ENCODE data around the gene S100A12.
A peak's percentile ranks its signal among the peaks of the same experiment; 100 is the strongest.

DNA sequence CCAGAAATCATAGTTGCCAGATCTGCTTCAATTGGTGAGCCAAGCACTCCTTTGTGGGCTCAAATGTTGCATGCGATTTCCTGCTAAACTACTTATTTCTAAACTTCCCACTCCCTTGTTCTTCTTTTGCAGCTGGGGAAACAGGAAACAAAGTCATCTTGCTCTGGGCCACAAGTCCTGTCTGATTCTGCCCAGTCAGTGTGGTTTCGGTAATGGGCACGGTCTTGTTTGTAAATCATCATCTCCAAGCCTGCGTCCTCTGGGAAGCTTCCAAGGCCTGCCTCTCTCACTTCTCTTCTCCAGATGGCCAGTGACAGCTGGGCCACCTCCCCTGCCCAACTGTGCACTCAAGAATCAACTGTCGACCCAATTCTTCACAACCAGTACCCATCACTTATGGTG is 11.1 kb upstream of the S100A12 start:
- peak; percentile 48; the same call in 1 of the 2 replicates for TF ChIP-seq GABPA (IDR thresholded peaks at IDR 0.05; ENCODE audit: low read depth)
- TF ChIP-seq, protein P1, sequence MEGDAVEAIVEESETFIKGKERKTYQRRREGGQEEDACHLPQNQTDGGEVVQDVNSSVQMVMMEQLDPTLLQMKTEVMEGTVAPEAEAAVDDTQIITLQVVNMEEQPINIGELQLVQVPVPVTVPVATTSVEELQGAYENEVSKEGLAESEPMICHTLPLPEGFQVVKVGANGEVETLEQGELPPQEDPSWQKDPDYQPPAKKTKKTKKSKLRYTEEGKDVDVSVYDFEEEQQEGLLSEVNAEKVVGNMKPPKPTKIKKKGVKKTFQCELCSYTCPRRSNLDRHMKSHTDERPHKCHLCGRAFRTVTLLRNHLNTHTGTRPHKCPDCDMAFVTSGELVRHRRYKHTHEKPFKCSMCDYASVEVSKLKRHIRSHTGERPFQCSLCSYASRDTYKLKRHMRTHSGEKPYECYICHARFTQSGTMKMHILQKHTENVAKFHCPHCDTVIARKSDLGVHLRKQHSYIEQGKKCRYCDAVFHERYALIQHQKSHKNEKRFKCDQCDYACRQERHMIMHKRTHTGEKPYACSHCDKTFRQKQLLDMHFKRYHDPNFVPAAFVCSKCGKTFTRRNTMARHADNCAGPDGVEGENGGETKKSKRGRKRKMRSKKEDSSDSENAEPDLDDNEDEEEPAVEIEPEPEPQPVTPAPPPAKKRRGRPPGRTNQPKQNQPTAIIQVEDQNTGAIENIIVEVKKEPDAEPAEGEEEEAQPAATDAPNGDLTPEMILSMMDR (IDR thresholded peaks at IDR 0.05; ENCODE audit: insufficient read depth, low read length), result no peak
- TF ChIP-seq POLR2AphosphoS5 (IDR thresholded peaks at IDR 0.05; ENCODE audit: low read depth), result peak; percentile 93
- TF ChIP-seq, protein P2, sequence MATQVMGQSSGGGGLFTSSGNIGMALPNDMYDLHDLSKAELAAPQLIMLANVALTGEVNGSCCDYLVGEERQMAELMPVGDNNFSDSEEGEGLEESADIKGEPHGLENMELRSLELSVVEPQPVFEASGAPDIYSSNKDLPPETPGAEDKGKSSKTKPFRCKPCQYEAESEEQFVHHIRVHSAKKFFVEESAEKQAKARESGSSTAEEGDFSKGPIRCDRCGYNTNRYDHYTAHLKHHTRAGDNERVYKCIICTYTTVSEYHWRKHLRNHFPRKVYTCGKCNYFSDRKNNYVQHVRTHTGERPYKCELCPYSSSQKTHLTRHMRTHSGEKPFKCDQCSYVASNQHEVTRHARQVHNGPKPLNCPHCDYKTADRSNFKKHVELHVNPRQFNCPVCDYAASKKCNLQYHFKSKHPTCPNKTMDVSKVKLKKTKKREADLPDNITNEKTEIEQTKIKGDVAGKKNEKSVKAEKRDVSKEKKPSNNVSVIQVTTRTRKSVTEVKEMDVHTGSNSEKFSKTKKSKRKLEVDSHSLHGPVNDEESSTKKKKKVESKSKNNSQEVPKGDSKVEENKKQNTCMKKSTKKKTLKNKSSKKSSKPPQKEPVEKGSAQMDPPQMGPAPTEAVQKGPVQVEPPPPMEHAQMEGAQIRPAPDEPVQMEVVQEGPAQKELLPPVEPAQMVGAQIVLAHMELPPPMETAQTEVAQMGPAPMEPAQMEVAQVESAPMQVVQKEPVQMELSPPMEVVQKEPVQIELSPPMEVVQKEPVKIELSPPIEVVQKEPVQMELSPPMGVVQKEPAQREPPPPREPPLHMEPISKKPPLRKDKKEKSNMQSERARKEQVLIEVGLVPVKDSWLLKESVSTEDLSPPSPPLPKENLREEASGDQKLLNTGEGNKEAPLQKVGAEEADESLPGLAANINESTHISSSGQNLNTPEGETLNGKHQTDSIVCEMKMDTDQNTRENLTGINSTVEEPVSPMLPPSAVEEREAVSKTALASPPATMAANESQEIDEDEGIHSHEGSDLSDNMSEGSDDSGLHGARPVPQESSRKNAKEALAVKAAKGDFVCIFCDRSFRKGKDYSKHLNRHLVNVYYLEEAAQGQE (IDR thresholded peaks at IDR 0.05; ENCODE audit: insufficient replicate concordance, low read depth), result peak; percentile 53
- TF ChIP-seq SPI1 (IDR thresholded peaks at IDR 0.05; ENCODE audit: borderline replicate concordance, low read depth), result peak; percentile 50; the same call in 1 of the 2 replicates

All from HL-60 (cell line).